DND-41 (cell line): Measurements from ENCODE around the gene ADAMTSL4.

Source experiments
- EZH2 ChIP-seq: IDR thresholded peaks from 3 replicates; pipeline ENCODE4 v1.6.1; 2012; ENCODE audit warnings: borderline replicate concordance, low read depth, mild to moderate bottlenecking, moderate library complexity, low read length, inconsistent platforms; ENCODE audit not compliant: severe bottlenecking
- TF ChIP-seq, protein P1 (sequence below): IDR thresholded peaks from 2 replicates; pipeline ENCODE4 v1.5.1; 2012; ENCODE audit warnings: borderline replicate concordance, low read length, moderate library complexity, mild to moderate bottlenecking; ENCODE audit not compliant: poor library complexity, severe bottlenecking; ENCODE audit errors: extremely low read depth

DNA sequence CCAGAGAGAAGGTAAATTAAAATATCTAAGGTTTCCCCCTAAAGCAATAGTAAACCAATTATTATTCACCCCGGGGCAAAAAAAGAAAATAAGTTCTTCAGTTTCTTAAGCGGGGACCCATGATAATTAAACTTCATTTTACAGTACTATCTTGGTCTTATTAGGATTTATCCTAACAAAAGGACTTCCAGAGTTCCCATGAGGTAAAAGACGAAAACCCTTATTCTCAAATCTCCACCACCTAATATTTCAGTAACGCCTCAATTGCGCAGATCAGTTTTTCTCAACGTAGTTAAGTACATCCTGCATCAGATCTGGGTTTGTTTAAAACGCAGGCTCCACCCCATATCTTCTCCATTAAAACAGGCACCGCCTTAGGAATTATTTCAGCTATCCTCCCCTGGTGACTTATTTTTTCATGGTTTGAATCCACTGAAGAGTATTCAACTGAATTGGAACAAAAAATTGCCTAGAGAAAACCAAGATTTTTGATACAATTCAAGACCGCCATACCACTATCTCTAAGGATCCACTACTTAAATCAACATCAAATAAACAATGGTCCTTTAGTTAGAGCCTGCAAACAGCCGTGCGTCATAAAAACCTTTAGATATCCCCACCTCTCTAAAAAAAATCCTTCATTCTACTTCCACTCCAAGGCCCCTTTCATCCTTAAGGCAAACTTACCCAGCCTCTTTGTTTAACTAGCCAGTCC, 28.5 kb downstream of the ADAMTSL4 start:
- TF ChIP-seq, protein P1, sequence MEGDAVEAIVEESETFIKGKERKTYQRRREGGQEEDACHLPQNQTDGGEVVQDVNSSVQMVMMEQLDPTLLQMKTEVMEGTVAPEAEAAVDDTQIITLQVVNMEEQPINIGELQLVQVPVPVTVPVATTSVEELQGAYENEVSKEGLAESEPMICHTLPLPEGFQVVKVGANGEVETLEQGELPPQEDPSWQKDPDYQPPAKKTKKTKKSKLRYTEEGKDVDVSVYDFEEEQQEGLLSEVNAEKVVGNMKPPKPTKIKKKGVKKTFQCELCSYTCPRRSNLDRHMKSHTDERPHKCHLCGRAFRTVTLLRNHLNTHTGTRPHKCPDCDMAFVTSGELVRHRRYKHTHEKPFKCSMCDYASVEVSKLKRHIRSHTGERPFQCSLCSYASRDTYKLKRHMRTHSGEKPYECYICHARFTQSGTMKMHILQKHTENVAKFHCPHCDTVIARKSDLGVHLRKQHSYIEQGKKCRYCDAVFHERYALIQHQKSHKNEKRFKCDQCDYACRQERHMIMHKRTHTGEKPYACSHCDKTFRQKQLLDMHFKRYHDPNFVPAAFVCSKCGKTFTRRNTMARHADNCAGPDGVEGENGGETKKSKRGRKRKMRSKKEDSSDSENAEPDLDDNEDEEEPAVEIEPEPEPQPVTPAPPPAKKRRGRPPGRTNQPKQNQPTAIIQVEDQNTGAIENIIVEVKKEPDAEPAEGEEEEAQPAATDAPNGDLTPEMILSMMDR, result no peak
- no peak for TF ChIP-seq EZH2
